ENCODE results near the gene FGFBP1.

The FGFBP1 gene

GRCh38 chr4:15948826-15949225 is 10.3 kb upstream of the FGFBP1 start:
- Histone ChIP-seq H3K4me3 (ENCODE audit: low read depth, low read length) (no peak overlapping the region), H3K27me3 (ENCODE audit: control insufficient read depth, insufficient read depth, low read length) (no peaks in the 10 kb centered on the region), H2AFZ (no peak overlapping the region), H3K36me3 (ENCODE audit: control insufficient read depth, insufficient read depth, low read length) (no peaks in the 10 kb centered on the region), H3K4me2 (ENCODE audit: low read length) (no peak overlapping the region), H3K4me1 (no peaks in the 10 kb centered on the region), H3K9me3 (ENCODE audit: control insufficient read depth, low read length) (no peaks in the 10 kb centered on the region), H3K9ac (no peak overlapping the region), H3K27ac (no peak overlapping the region), H3K79me2 (no peaks in the 10 kb centered on the region)
- TF ChIP-seq, protein P1, sequence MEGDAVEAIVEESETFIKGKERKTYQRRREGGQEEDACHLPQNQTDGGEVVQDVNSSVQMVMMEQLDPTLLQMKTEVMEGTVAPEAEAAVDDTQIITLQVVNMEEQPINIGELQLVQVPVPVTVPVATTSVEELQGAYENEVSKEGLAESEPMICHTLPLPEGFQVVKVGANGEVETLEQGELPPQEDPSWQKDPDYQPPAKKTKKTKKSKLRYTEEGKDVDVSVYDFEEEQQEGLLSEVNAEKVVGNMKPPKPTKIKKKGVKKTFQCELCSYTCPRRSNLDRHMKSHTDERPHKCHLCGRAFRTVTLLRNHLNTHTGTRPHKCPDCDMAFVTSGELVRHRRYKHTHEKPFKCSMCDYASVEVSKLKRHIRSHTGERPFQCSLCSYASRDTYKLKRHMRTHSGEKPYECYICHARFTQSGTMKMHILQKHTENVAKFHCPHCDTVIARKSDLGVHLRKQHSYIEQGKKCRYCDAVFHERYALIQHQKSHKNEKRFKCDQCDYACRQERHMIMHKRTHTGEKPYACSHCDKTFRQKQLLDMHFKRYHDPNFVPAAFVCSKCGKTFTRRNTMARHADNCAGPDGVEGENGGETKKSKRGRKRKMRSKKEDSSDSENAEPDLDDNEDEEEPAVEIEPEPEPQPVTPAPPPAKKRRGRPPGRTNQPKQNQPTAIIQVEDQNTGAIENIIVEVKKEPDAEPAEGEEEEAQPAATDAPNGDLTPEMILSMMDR (IDR thresholded peaks at IDR 0.05): no peak

- Histone ChIP-seq H3K27ac (no peak overlapping the region), H3K36me3 (ENCODE audit: control insufficient read depth, insufficient read depth, low read length) (no peaks in the 10 kb centered on the region), H3K4me2 (ENCODE audit: low read length) (no peak overlapping the region), H3K9me3 (ENCODE audit: control insufficient read depth, low read length) (no peaks in the 10 kb centered on the region), H3K27me3 (ENCODE audit: control insufficient read depth, insufficient read depth, low read length) (no peaks in the 10 kb centered on the region), H3K79me2 (no peaks in the 10 kb centered on the region), H3K4me3 (ENCODE audit: low read depth, low read length) (no peak overlapping the region), H3K4me1 (no peaks in the 10 kb centered on the region), H3K9ac (no peak overlapping the region), H2AFZ (no peak overlapping the region)
- TF ChIP-seq, protein P1 (IDR thresholded peaks at IDR 0.05): no peak
Observed at GRCh38 chr4:15947684-15948083, 9.1 kb upstream of the FGFBP1 start.

DNA sequence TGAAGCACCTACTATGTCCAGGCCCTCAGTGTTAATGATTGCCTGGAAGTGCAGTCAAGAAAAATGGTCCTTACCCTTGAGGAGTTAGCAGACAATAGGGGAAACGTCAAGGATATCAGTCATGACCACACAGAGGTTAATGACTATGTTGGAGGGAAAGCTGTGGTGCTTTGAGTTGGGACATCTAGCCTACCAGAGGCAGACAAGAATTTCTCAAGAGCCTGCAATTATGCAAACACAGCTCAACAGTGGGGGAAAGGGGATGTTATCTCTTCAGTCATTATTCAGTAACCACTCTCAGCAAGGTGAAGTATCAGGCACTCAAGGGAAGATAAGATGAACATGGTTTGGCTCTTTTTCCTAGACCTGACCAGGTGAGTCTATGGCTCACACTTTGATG is 7.0 kb upstream of the FGFBP1 start:
- Histone ChIP-seq H3K4me3 (ENCODE audit: low read depth, low read length) (no peak overlapping the region), H3K27ac (no peak overlapping the region), H3K27me3 (ENCODE audit: control insufficient read depth, insufficient read depth, low read length) (no peaks in the 10 kb centered on the region), H2AFZ (no peak overlapping the region), H3K4me2 (ENCODE audit: low read length) (no peak overlapping the region), H3K9me3 (ENCODE audit: control insufficient read depth, low read length) (no peaks in the 10 kb centered on the region), H3K9ac (no peak overlapping the region), H3K79me2 (no peaks in the 10 kb centered on the region), H3K4me1 (no peaks in the 10 kb centered on the region), H3K36me3 (ENCODE audit: control insufficient read depth, insufficient read depth, low read length) (no peaks in the 10 kb centered on the region)
- TF ChIP-seq, protein P1 (IDR thresholded peaks at IDR 0.05): no peak

- H3K4me3 ChIP-seq (ENCODE audit: low read depth, low read length): no peak overlapping the region
Observed at GRCh38 chr4:15944895-15945294, 6.4 kb upstream of the FGFBP1 start.

DNA sequence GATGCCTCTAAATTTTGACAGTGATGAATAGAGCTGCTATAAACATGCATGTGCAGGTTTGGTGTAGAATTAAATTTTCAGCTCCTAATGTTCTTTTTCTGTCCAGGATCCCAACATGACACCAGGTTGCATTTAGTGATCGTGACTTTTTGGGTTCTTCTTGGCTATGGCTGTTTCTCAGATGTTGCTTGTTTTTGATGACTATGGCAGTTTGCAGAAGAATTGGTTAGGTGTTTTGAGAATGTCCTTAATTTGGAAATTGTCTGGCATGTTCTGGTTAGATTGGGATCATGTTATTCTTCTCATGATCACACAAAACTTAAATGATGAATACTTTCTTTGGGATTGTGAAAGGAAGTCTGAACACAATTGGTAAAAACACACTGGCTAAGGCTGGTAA is 3.7 kb upstream of the FGFBP1 start:
- H3K27me3 ChIP-seq (ENCODE audit: control insufficient read depth, insufficient read depth, low read length): no peaks in the 10 kb centered on the region
- no peaks in the 10 kb centered on the region for H3K9me3 ChIP-seq (ENCODE audit: control insufficient read depth, low read length)
- no peak overlapping the region for H3K9ac ChIP-seq

More at GRCh38 chr4:15944895-15945294, 6.4 kb upstream of the FGFBP1 start:
- no peak overlapping the region for H3K9ac ChIP-seq
- H3K4me2 ChIP-seq (ENCODE audit: low read length): no peak overlapping the region
- H2AFZ ChIP-seq: no peak overlapping the region
- TF ChIP-seq, protein P1 (IDR thresholded peaks at IDR 0.05): no peak
- no peak overlapping the region for H3K27ac ChIP-seq
- no peaks in the 10 kb centered on the region for H3K9me3 ChIP-seq (ENCODE audit: control insufficient read depth, low read length)
- H3K27me3 ChIP-seq (ENCODE audit: control insufficient read depth, insufficient read depth, low read length): no peaks in the 10 kb centered on the region
- H3K36me3 ChIP-seq (ENCODE audit: control insufficient read depth, insufficient read depth, low read length): no peaks in the 10 kb centered on the region
- no peaks in the 10 kb centered on the region for H3K4me1 ChIP-seq
- no peaks in the 10 kb centered on the region for H3K79me2 ChIP-seq

More for the DNA sequence above, 3.7 kb upstream of the FGFBP1 start:
- Histone ChIP-seq H3K79me2 (no peaks in the 10 kb centered on the region), H3K4me1 (no peaks in the 10 kb centered on the region), H3K4me2 (ENCODE audit: low read length) (no peak overlapping the region), H3K4me3 (ENCODE audit: low read depth, low read length) (no peak overlapping the region), H3K27ac (no peak overlapping the region), H2AFZ (no peak overlapping the region), H3K36me3 (ENCODE audit: control insufficient read depth, insufficient read depth, low read length) (no peaks in the 10 kb centered on the region)
- TF ChIP-seq, protein P1 (IDR thresholded peaks at IDR 0.05): no peak
